Stimulated activated naive CD4-positive, alpha-beta T cell (primary cell): ENCODE data around the gene TOX4.
"Not testable (repeated sequence)": the region's sequence is repeated elsewhere in the genome, so short reads cannot be mapped to it uniquely, and the experiment has no call there.

Source experiments
- DNase-seq, 6 experiments: peaks; one replicate each; lab custom pipeline; 2025; lab: John Stamatoyannopoulos, UW

The TOX4 gene

GRCh38 chr14:21535545-21536417, 58.8 kb downstream of the TOX4 start:
- no peak for DNase-seq

- DNase-seq = no peak
These were observed 59.6 kb downstream of the TOX4 start for GRCh38 chr14:21536418-21537089.

DNA sequence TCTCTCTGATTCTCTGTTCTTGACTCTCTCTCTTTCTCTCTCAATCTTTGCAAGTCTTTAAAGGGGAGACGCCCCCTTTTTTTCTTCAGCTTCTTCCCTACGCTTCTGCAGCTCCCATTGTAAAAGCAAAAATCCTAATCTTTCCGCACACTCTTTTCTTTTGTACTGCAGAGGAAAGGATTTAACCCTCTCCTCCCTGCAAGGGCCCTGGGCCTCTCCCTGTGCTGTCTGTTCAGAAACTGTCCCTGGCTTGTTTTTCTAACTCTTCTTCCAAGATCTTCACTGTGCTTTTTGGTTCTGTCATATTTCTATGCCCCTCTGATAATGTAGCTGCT, 60.1 kb downstream of the TOX4 start:
- DNase-seq = no peak

DNA sequence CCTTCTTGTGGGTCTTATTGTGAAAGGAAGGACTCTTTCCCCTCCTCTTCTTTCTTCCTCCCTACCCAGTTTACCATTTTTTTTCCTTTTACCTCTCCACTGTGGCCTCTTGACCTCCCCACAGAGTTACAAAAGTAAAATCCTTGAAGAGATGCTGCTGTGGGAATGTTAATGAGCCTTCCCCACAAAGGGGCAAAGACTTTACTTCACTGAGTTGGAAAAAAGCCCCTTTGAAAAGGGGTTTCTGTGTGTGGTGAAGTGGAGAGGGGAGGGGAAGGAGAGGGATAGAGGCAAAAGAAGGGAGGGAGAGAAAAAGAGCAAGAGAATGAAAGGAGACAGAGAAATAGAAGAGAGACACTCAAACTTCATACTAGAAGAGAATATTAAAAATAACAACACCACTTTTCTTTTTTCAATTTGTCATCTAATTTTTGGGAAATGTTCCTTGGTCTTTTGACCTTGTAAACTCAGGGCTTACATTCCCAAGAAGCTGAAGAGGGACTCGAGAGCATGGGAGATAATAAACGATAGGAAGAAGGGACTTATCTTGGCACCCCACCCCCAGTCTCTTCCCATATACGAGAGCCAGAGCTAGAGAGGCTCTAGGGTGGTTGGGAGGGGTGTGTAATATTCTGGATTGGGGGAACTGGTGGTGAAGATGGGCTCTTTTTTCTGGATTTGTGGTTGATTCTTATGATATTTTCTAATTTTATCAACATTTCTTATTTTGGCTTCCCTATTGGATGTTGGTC, 62.4 kb downstream of the TOX4 start:
- DNase-seq = no peak

- no peak for DNase-seq
These were observed 64.5 kb downstream of the TOX4 start for GRCh38 chr14:21541413-21542074.

DNA sequence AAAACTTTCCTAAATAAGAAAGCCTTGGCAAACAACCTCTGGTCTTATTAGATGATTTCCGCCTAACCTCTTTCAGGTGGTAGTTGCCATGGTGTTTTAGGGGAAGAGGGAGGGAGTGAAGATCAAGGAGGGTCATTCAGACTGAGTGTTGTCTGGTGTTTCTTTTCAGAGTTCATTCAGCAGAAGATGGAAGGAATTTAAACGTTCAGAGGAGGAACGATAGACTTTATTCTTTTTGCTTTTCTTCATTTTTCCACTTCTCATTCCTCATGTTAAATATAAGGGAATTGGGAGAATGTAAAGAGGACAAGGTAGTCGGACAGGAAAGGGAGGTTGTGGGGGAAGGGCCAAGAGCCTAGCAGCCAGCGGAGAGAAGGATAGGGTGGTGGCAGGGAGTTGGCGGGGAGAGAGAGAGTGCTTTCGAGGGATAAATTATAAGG, 66.5 kb downstream of the TOX4 start:
- no peak for DNase-seq

DNA sequence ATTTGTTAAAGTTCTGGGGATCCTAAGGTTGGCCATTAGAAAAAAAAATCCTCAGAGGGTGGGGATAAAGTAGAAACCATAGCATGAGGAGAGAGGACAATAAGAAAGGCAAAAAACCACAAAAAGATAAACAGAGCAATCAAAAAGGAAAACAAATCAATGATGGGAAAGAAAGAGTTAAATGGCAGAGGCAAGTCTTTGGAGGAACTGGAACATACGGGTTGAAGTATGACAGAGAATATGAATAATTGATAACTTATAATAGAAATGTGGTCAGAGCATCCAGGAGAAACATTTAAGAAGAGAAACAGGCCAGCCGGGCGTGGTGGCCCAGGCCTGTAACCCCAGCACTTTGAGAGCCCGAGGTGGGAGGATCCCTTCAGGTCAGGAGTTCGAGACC, 67.0 kb downstream of the TOX4 start:
- DNase-seq = no peak

DNA sequence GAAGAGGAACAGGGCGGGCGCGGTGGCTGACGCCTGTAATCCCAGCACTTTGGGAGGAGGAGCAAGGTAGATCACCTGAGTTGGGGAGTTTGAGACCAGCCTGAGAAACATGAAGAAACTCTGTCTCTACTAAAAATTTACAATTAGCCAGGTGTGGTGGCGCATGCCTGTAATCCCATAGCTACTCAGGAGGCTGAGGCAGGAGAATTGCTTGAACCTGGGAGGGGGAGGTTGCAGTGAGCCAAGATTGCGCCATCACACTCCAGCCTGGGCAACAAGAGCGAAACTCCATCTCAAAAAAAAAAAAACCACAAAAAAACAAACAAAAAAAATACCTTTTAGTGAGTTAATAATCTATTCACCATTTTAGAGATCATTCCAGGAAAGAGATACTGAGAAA, 67.6 kb downstream of the TOX4 start:
- not testable (repeated sequence) for DNase-seq
